IMR-90 (cell line): ENCODE results near the gene ANKRD45. TPM values are rescaled to one million over a fixed set of nuclear protein-coding genes. Genes with fewer than 3 reads are reported as not detected.

Experiments
- ATAC-seq: fragments of 200-7000 bp; cut with Tn5 transposase; 2 replicates; pipeline ENCODE4 v1.9.1; 2020; ENCODE audit warnings: low read depth, mild to moderate bottlenecking, moderate library complexity
- BruUV-seq: library from RNA; stranded (reverse); fragments of 400-500 nt; replicated peaks from 2 replicates; lab custom pipeline; 2021; lab: Mats Ljungman, UMichigan
- CTCF ChIA-PET: fragments of 300-600 bp; formaldehyde crosslinking; extraction: SDS; loops from one replicate; lab custom pipeline; 2021; ENCODE audit warnings: antibody characterized with exemption; lab: Yijun Ruan, JAX
- POLR2A ChIA-PET: fragments of 300-600 bp; sonication (Branson Sonifier 250); formaldehyde crosslinking; loops from one replicate; lab custom pipeline; 2022; ENCODE audit warnings: antibody characterized with exemption; ENCODE audit not compliant: unreplicated experiment; lab: Charles Lee
- DNase-seq: peaks from one replicate; pipeline ENCODE4 v3.0.0; 2013
- H2AFZ ChIP-seq: replicated peaks from 2 replicates; pipeline ENCODE3; 2013; ENCODE audit warnings: low read length, mild to moderate bottlenecking; ENCODE audit not compliant: poor library complexity
- H2AK5ac ChIP-seq: 2 replicates; pipeline ENCODE4 v1.6.1; 2013; ENCODE audit warnings: low read depth, low read length, inconsistent platforms
- H2AK9ac ChIP-seq: replicated peaks from 2 replicates; pipeline ENCODE3; 2013; ENCODE audit warnings: mild to moderate bottlenecking, low read depth, low read length, moderate library complexity; ENCODE audit not compliant: poor library complexity
- H2BK120ac ChIP-seq: 2 replicates; pipeline ENCODE4 v1.6.1; 2013; ENCODE audit warnings: low read depth, low read length, inconsistent platforms
- H2BK15ac ChIP-seq: 3 replicates; pipeline ENCODE4 v1.6.1; 2013; ENCODE audit warnings: low read depth, low read length, inconsistent platforms
- H2BK20ac ChIP-seq: 2 replicates; pipeline ENCODE4 v1.6.1; 2013; ENCODE audit warnings: low read depth, mild to moderate bottlenecking, inconsistent platforms, low read length, moderate library complexity
- H2BK5ac ChIP-seq: 2 replicates; pipeline ENCODE4 v1.6.1; 2013; ENCODE audit warnings: mild to moderate bottlenecking, low read depth, low read length, inconsistent platforms; ENCODE audit not compliant: poor library complexity, severe bottlenecking
- H3K14ac ChIP-seq: replicated peaks from 2 replicates; pipeline ENCODE4 v1.6.1; 2013; ENCODE audit warnings: low read depth, low read length, inconsistent platforms
- H3K18ac ChIP-seq: 2 replicates; pipeline ENCODE4 v1.6.1; 2013; ENCODE audit warnings: low read depth, low read length, control low read depth
- H3K23ac ChIP-seq: 2 replicates; pipeline ENCODE4 v1.6.1; 2013; ENCODE audit warnings: low read depth, low read length, inconsistent platforms
- H3K27ac ChIP-seq: 2 replicates; pipeline ENCODE4 v1.5.1; 2013; ENCODE audit warnings: mild to moderate bottlenecking, control low read depth, low read length; ENCODE audit not compliant: insufficient read depth
- H3K27me3 ChIP-seq: 2 replicates; pipeline ENCODE4 v1.6.1; 2013; ENCODE audit warnings: low read length; ENCODE audit not compliant: control insufficient read depth, insufficient read depth
- H3K36me3 ChIP-seq: 2 replicates; pipeline ENCODE4 v1.6.1; 2013; ENCODE audit warnings: low read length, mixed read lengths; ENCODE audit not compliant: control insufficient read depth, insufficient read depth
- H3K4ac ChIP-seq: 2 replicates; pipeline ENCODE4 v1.6.1; 2013; ENCODE audit warnings: low read depth, low read length, inconsistent platforms
- H3K4me1 ChIP-seq: 2 replicates; pipeline ENCODE4 v1.6.1; 2013; ENCODE audit warnings: low read length, mixed read lengths; ENCODE audit not compliant: control insufficient read depth, insufficient read depth
- H3K4me2 ChIP-seq: 2 replicates; pipeline ENCODE4 v1.6.1; 2013; ENCODE audit warnings: low read depth, mild to moderate bottlenecking, control low read depth, low read length, moderate library complexity
- H3K4me3 ChIP-seq: 2 replicates; pipeline ENCODE4 v1.5.1; 2013; ENCODE audit warnings: low read depth, mild to moderate bottlenecking, control low read depth, low read length, moderate library complexity; ENCODE audit not compliant: insufficient read depth
- H3K56ac ChIP-seq: 2 replicates; pipeline ENCODE4 v1.6.1; 2013; ENCODE audit warnings: low read length, inconsistent platforms; ENCODE audit not compliant: insufficient read depth; ENCODE audit errors: extremely low read depth
- H3K79me1 ChIP-seq, 2 experiments: 2 replicates each; pipeline ENCODE4 v1.6.1; 2013; ENCODE audit warnings: low read length in 2 of 2, inconsistent platforms in 1 of 2, low read depth in 1 of 2
- H3K9ac ChIP-seq: 2 replicates; pipeline ENCODE4 v1.6.1; 2013; ENCODE audit warnings: low read depth, low read length, control low read depth
- H3K9me1 ChIP-seq: 2 replicates; pipeline ENCODE4 v1.6.1; 2013; ENCODE audit warnings: low read length, inconsistent platforms; ENCODE audit not compliant: insufficient read depth
- H3K9me3 ChIP-seq: 2 replicates; pipeline ENCODE4 v1.6.1; 2013; ENCODE audit warnings: low read length; ENCODE audit not compliant: control insufficient read depth, insufficient read depth
- H4K20me1 ChIP-seq: 2 replicates; pipeline ENCODE4 v1.6.1; 2013; ENCODE audit warnings: low read length, inconsistent platforms; ENCODE audit not compliant: insufficient read depth
- H4K5ac ChIP-seq: 2 replicates; pipeline ENCODE4 v1.6.1; 2013; ENCODE audit warnings: mild to moderate bottlenecking, low read depth, low read length, control low read depth
- H4K8ac ChIP-seq, 2 experiments: 2 replicates each; pipeline ENCODE4 v1.6.1; 2013; ENCODE audit warnings: low read depth in 2 of 2, low read length in 2 of 2, control low read depth in 1 of 2, inconsistent platforms in 1 of 2
- H4K91ac ChIP-seq: 2 replicates; pipeline ENCODE4 v1.6.1; 2013; ENCODE audit warnings: low read depth, low read length, inconsistent platforms; ENCODE audit not compliant: insufficient read depth
- BHLHE40 ChIP-seq: fragments of 150-350 bp; IDR thresholded peaks from 2 replicates; pipeline ENCODE4 v1.6.1; 2016; ENCODE audit warnings: mild to moderate bottlenecking, low read depth, low read length
- CTCF ChIP-seq: conservative IDR thresholded peaks from 2 replicates; pipeline ENCODE4 v1.5.1; 2012; ENCODE audit warnings: mild to moderate bottlenecking, low read depth, low read length, improper control_type of control experiment
- ELK1 ChIP-seq: fragments of 150-350 bp; IDR thresholded peaks from 2 replicates; pipeline ENCODE4 v1.6.1; 2016; ENCODE audit warnings: low read depth, mild to moderate bottlenecking, low read length, moderate library complexity, borderline replicate concordance
- FOS ChIP-seq: fragments of 150-350 bp; IDR thresholded peaks from 2 replicates; pipeline ENCODE4 v1.6.1; 2016; ENCODE audit warnings: low read depth, low read length
- MAFK ChIP-seq: IDR thresholded peaks from 2 replicates; pipeline ENCODE4 v1.6.1; 2012; ENCODE audit warnings: low read depth, low read length, improper control_type of control experiment
- MXI1 ChIP-seq: IDR thresholded peaks from 2 replicates; pipeline ENCODE4 v1.6.1; 2012; ENCODE audit warnings: low read depth, mild to moderate bottlenecking, low read length, moderate library complexity, borderline replicate concordance
- NFE2L2 ChIP-seq: fragments of 150-350 bp; IDR thresholded peaks from 2 replicates; pipeline ENCODE4 v1.6.1; 2016; ENCODE audit warnings: low read depth, mild to moderate bottlenecking, low read length
- POLR2A ChIP-seq: IDR thresholded peaks from 2 replicates; pipeline ENCODE4 v1.6.1; 2012; ENCODE audit warnings: mild to moderate bottlenecking, low read depth, low read length
- RAD21 ChIP-seq: IDR thresholded peaks from 2 replicates; pipeline ENCODE4 v1.6.1; 2012; ENCODE audit warnings: low read length, improper control_type of control experiment
- RCOR1 ChIP-seq: IDR thresholded peaks from 2 replicates; pipeline ENCODE4 v1.6.1; 2012; ENCODE audit warnings: mild to moderate bottlenecking, low read length, improper control_type of control experiment; ENCODE audit not compliant: insufficient replicate concordance
- RFX5 ChIP-seq: IDR thresholded peaks from 2 replicates; pipeline ENCODE4 v1.8.0; 2012; ENCODE audit warnings: low read depth, mild to moderate bottlenecking, low read length, moderate library complexity
- SMC3 ChIP-seq: fragments of 150-350 bp; IDR thresholded peaks from 2 replicates; pipeline ENCODE4 v1.6.1; 2016; ENCODE audit warnings: low read depth, mild to moderate bottlenecking, antibody characterized with exemption, low read length, moderate library complexity
- USF2 ChIP-seq: fragments of 150-350 bp; IDR thresholded peaks from 2 replicates; pipeline ENCODE4 v1.6.1; 2017; ENCODE audit warnings: mild to moderate bottlenecking, antibody characterized with exemption, low read length, low read depth
- WGBS, 2 experiments: methylation state at CpG; one replicate each; pipeline versions ENCODE4 v1.1.5 to v1.1.7; 2013; ENCODE audit warnings: missing lambda C conversion rate in 2 of 2; ENCODE audit not compliant: insufficient read length in 1 of 2; ENCODE audit errors: extremely low coverage in 2 of 2; 5-methylcytosine and 5-hydroxymethylcytosine counted together
- dilution Hi-C: fragments of 300-500 bp; cut with HindIII; formaldehyde crosslinking; loops from one replicate; pipeline ENCODE4 v1.14.3; 2018; ENCODE audit warnings: low sequenced_read_pairs; ENCODE audit not compliant: unreplicated experiment
- in situ Hi-C: fragments of 300-500 bp; cut with MboI; formaldehyde crosslinking; loops from 3 replicates; pipeline ENCODE4 v1.14.3; 2019; ENCODE audit warnings: low sequenced_read_pairs, inconsistent platforms, mixed read lengths
- intact Hi-C: fragments of 100-400 bp; cut with micrococcal nuclease; formaldehyde crosslinking; loops from 2 replicates; pipeline ENCODE4 v1.10.0; 2022
- polyA plus RNA-seq, 3 experiments: library from polyadenylated mRNA; depleted of rRNA; stranded (reverse); fragments of >200 nt; gene quantifications; 2 replicates each; pipeline ENCODE4 v1.2.3, GENCODE V29; 2012; ENCODE audit warnings: low replicate concordance in 1 of 3
- total RNA-seq: library from RNA; depleted of rRNA; stranded (reverse); fragments of >200 nt; gene quantifications from 2 replicates; pipeline ENCODE4 v1.2.3, GENCODE V29; 2012

ANKRD45 gene
- total and polyA plus RNA-seq, 2 of the 4 experiments (the other 2 are of a cell fraction) = under 0.01 TPM; not detected in 1

- Histone ChIP-seq H3K18ac (no peak overlapping the region), H2BK20ac (no peak overlapping the region), H2BK5ac (no peak overlapping the region), H3K56ac (no peak overlapping the region), H3K9me1 (no peaks in the 10 kb centered on the region), H3K9ac (no peak overlapping the region), H3K36me3 (no peaks in the 10 kb centered on the region), H2BK120ac (no peak overlapping the region), H2BK15ac (no peak overlapping the region), H3K4ac (no peak overlapping the region), H4K20me1 (no peaks in the 10 kb centered on the region), H3K4me1 (no peaks in the 10 kb centered on the region), H3K23ac (no peak overlapping the region), H3K27ac (no peak overlapping the region), H4K5ac (no peak overlapping the region), H2AK5ac (no peak overlapping the region), H2AFZ (no peak overlapping the region), H4K91ac (no peak overlapping the region), H3K79me1 (no peaks in the 10 kb centered on the region), H3K4me2 (no peak overlapping the region), H3K9me3 (peaks cover 2% of the 10 kb centered on the region; the same call in 1 of the 2 replicates), H3K27me3 (no peaks in the 10 kb centered on the region), H3K14ac (no peak overlapping the region), H2AK9ac (no peak overlapping the region), H4K8ac (no peak overlapping the region), H3K4me3 (no peak overlapping the region)
- ChIA-PET CTCF (no interaction called here), POLR2A (no interaction called here)
- in situ Hi-C loops = no loop called here
- no TSS peak for BruUV-seq
- no peak for TF ChIP-seq NFE2L2
- TF ChIP-seq USF2 = no peak
- no peak for TF ChIP-seq ELK1
- no peak for TF ChIP-seq RAD21
- no peak for TF ChIP-seq POLR2A
- no peak for TF ChIP-seq BHLHE40
- TF ChIP-seq CTCF = no peak
- TF ChIP-seq FOS = no peak
- no peak for TF ChIP-seq RCOR1
- no peak for TF ChIP-seq SMC3
- TF ChIP-seq MAFK = no peak
- TF ChIP-seq MXI1 = no peak
- no peak for TF ChIP-seq RFX5
- dilution Hi-C loops = no loop called here
- intact Hi-C loops = no loop called here
- WGBS, 2 experiments = no CpG with 5 or more reads among the region's 4 CpGs
- DNase-seq (no peak), ATAC-seq (no peak)
Observed at GRCh38 chr1:173616859-173617258, 52.8 kb downstream of the ANKRD45 start.
